IMR-90 (cell line): ENCODE data around the gene C1orf159. TPM values are rescaled to one million over a fixed set of nuclear protein-coding genes. Genes with fewer than 3 reads are reported as not detected.

Source experiments
- ATAC-seq: fragments of 200-7000 bp; cut with Tn5 transposase; 2 replicates; pipeline ENCODE4 v1.9.1; 2020; ENCODE audit warnings: low read depth, mild to moderate bottlenecking, moderate library complexity
- BruUV-seq: library from RNA; stranded (reverse); fragments of 400-500 nt; replicated peaks from 2 replicates; lab custom pipeline; 2021; lab: Mats Ljungman, UMichigan
- CTCF ChIA-PET: fragments of 300-600 bp; formaldehyde crosslinking; extraction: SDS; loops from one replicate; lab custom pipeline; 2021; ENCODE audit warnings: antibody characterized with exemption; lab: Yijun Ruan, JAX
- POLR2A ChIA-PET: fragments of 300-600 bp; sonication (Branson Sonifier 250); formaldehyde crosslinking; loops from one replicate; lab custom pipeline; 2022; ENCODE audit warnings: antibody characterized with exemption; ENCODE audit not compliant: unreplicated experiment; lab: Charles Lee
- DNase-seq: peaks from one replicate; pipeline ENCODE4 v3.0.0; 2013
- H2AFZ ChIP-seq: replicated peaks from 2 replicates; pipeline ENCODE3; 2013; ENCODE audit warnings: low read length, mild to moderate bottlenecking; ENCODE audit not compliant: poor library complexity
- H2AK5ac ChIP-seq: 2 replicates; pipeline ENCODE4 v1.6.1; 2013; ENCODE audit warnings: low read depth, low read length, inconsistent platforms
- H2AK9ac ChIP-seq: replicated peaks from 2 replicates; pipeline ENCODE3; 2013; ENCODE audit warnings: mild to moderate bottlenecking, low read depth, low read length, moderate library complexity; ENCODE audit not compliant: poor library complexity
- H2BK120ac ChIP-seq: 2 replicates; pipeline ENCODE4 v1.6.1; 2013; ENCODE audit warnings: low read depth, low read length, inconsistent platforms
- H2BK15ac ChIP-seq: 3 replicates; pipeline ENCODE4 v1.6.1; 2013; ENCODE audit warnings: low read depth, low read length, inconsistent platforms
- H2BK20ac ChIP-seq: 2 replicates; pipeline ENCODE4 v1.6.1; 2013; ENCODE audit warnings: low read depth, mild to moderate bottlenecking, inconsistent platforms, low read length, moderate library complexity
- H2BK5ac ChIP-seq: 2 replicates; pipeline ENCODE4 v1.6.1; 2013; ENCODE audit warnings: mild to moderate bottlenecking, low read depth, low read length, inconsistent platforms; ENCODE audit not compliant: poor library complexity, severe bottlenecking
- H3K14ac ChIP-seq: replicated peaks from 2 replicates; pipeline ENCODE4 v1.6.1; 2013; ENCODE audit warnings: low read depth, low read length, inconsistent platforms
- H3K18ac ChIP-seq: 2 replicates; pipeline ENCODE4 v1.6.1; 2013; ENCODE audit warnings: low read depth, low read length, control low read depth
- H3K23ac ChIP-seq: 2 replicates; pipeline ENCODE4 v1.6.1; 2013; ENCODE audit warnings: low read depth, low read length, inconsistent platforms
- H3K27ac ChIP-seq: 2 replicates; pipeline ENCODE4 v1.5.1; 2013; ENCODE audit warnings: mild to moderate bottlenecking, control low read depth, low read length; ENCODE audit not compliant: insufficient read depth
- H3K27me3 ChIP-seq: 2 replicates; pipeline ENCODE4 v1.6.1; 2013; ENCODE audit warnings: low read length; ENCODE audit not compliant: control insufficient read depth, insufficient read depth
- H3K36me3 ChIP-seq: 2 replicates; pipeline ENCODE4 v1.6.1; 2013; ENCODE audit warnings: low read length, mixed read lengths; ENCODE audit not compliant: control insufficient read depth, insufficient read depth
- H3K4ac ChIP-seq: 2 replicates; pipeline ENCODE4 v1.6.1; 2013; ENCODE audit warnings: low read depth, low read length, inconsistent platforms
- H3K4me1 ChIP-seq: 2 replicates; pipeline ENCODE4 v1.6.1; 2013; ENCODE audit warnings: low read length, mixed read lengths; ENCODE audit not compliant: control insufficient read depth, insufficient read depth
- H3K4me2 ChIP-seq: 2 replicates; pipeline ENCODE4 v1.6.1; 2013; ENCODE audit warnings: low read depth, mild to moderate bottlenecking, control low read depth, low read length, moderate library complexity
- H3K4me3 ChIP-seq: 2 replicates; pipeline ENCODE4 v1.5.1; 2013; ENCODE audit warnings: low read depth, mild to moderate bottlenecking, control low read depth, low read length, moderate library complexity; ENCODE audit not compliant: insufficient read depth
- H3K56ac ChIP-seq: 2 replicates; pipeline ENCODE4 v1.6.1; 2013; ENCODE audit warnings: low read length, inconsistent platforms; ENCODE audit not compliant: insufficient read depth; ENCODE audit errors: extremely low read depth
- H3K79me1 ChIP-seq, 2 experiments: 2 replicates each; pipeline ENCODE4 v1.6.1; 2013; ENCODE audit warnings: low read length in 2 of 2, inconsistent platforms in 1 of 2, low read depth in 1 of 2
- H3K9ac ChIP-seq: 2 replicates; pipeline ENCODE4 v1.6.1; 2013; ENCODE audit warnings: low read depth, low read length, control low read depth
- H3K9me1 ChIP-seq: 2 replicates; pipeline ENCODE4 v1.6.1; 2013; ENCODE audit warnings: low read length, inconsistent platforms; ENCODE audit not compliant: insufficient read depth
- H3K9me3 ChIP-seq: 2 replicates; pipeline ENCODE4 v1.6.1; 2013; ENCODE audit warnings: low read length; ENCODE audit not compliant: control insufficient read depth, insufficient read depth
- H4K20me1 ChIP-seq: 2 replicates; pipeline ENCODE4 v1.6.1; 2013; ENCODE audit warnings: low read length, inconsistent platforms; ENCODE audit not compliant: insufficient read depth
- H4K5ac ChIP-seq: 2 replicates; pipeline ENCODE4 v1.6.1; 2013; ENCODE audit warnings: mild to moderate bottlenecking, low read depth, low read length, control low read depth
- H4K8ac ChIP-seq, 2 experiments: 2 replicates each; pipeline ENCODE4 v1.6.1; 2013; ENCODE audit warnings: low read depth in 2 of 2, low read length in 2 of 2, control low read depth in 1 of 2, inconsistent platforms in 1 of 2
- H4K91ac ChIP-seq: 2 replicates; pipeline ENCODE4 v1.6.1; 2013; ENCODE audit warnings: low read depth, low read length, inconsistent platforms; ENCODE audit not compliant: insufficient read depth
- BHLHE40 ChIP-seq: fragments of 150-350 bp; IDR thresholded peaks from 2 replicates; pipeline ENCODE4 v1.6.1; 2016; ENCODE audit warnings: mild to moderate bottlenecking, low read depth, low read length
- CEBPB ChIP-seq: IDR thresholded peaks from 2 replicates; pipeline ENCODE4 v1.6.1; 2012; ENCODE audit warnings: low read depth, low read length, improper control_type of control experiment
- CHD1 ChIP-seq: IDR thresholded peaks from 2 replicates; pipeline ENCODE4 v1.6.1; 2012; ENCODE audit warnings: low read depth, low read length, improper control_type of control experiment
- CTCF ChIP-seq: conservative IDR thresholded peaks from 2 replicates; pipeline ENCODE4 v1.5.1; 2012; ENCODE audit warnings: mild to moderate bottlenecking, low read depth, low read length, improper control_type of control experiment
- ELK1 ChIP-seq: fragments of 150-350 bp; IDR thresholded peaks from 2 replicates; pipeline ENCODE4 v1.6.1; 2016; ENCODE audit warnings: low read depth, mild to moderate bottlenecking, low read length, moderate library complexity, borderline replicate concordance
- FOS ChIP-seq: fragments of 150-350 bp; IDR thresholded peaks from 2 replicates; pipeline ENCODE4 v1.6.1; 2016; ENCODE audit warnings: low read depth, low read length
- MAFK ChIP-seq: IDR thresholded peaks from 2 replicates; pipeline ENCODE4 v1.6.1; 2012; ENCODE audit warnings: low read depth, low read length, improper control_type of control experiment
- MAZ ChIP-seq: IDR thresholded peaks from 2 replicates; pipeline ENCODE4 v1.6.1; 2012; ENCODE audit warnings: low read depth, mild to moderate bottlenecking, low read length, improper control_type of control experiment, moderate library complexity, borderline replicate concordance
- MXI1 ChIP-seq: IDR thresholded peaks from 2 replicates; pipeline ENCODE4 v1.6.1; 2012; ENCODE audit warnings: low read depth, mild to moderate bottlenecking, low read length, moderate library complexity, borderline replicate concordance
- NFE2L2 ChIP-seq: fragments of 150-350 bp; IDR thresholded peaks from 2 replicates; pipeline ENCODE4 v1.6.1; 2016; ENCODE audit warnings: low read depth, mild to moderate bottlenecking, low read length
- POLR2A ChIP-seq: IDR thresholded peaks from 2 replicates; pipeline ENCODE4 v1.6.1; 2012; ENCODE audit warnings: mild to moderate bottlenecking, low read depth, low read length
- RAD21 ChIP-seq: IDR thresholded peaks from 2 replicates; pipeline ENCODE4 v1.6.1; 2012; ENCODE audit warnings: low read length, improper control_type of control experiment
- RCOR1 ChIP-seq: IDR thresholded peaks from 2 replicates; pipeline ENCODE4 v1.6.1; 2012; ENCODE audit warnings: mild to moderate bottlenecking, low read length, improper control_type of control experiment; ENCODE audit not compliant: insufficient replicate concordance
- RFX5 ChIP-seq: IDR thresholded peaks from 2 replicates; pipeline ENCODE4 v1.8.0; 2012; ENCODE audit warnings: low read depth, mild to moderate bottlenecking, low read length, moderate library complexity
- SMC3 ChIP-seq: fragments of 150-350 bp; IDR thresholded peaks from 2 replicates; pipeline ENCODE4 v1.6.1; 2016; ENCODE audit warnings: low read depth, mild to moderate bottlenecking, antibody characterized with exemption, low read length, moderate library complexity
- USF2 ChIP-seq: fragments of 150-350 bp; IDR thresholded peaks from 2 replicates; pipeline ENCODE4 v1.6.1; 2017; ENCODE audit warnings: mild to moderate bottlenecking, antibody characterized with exemption, low read length, low read depth
- WGBS, 2 experiments: methylation state at CpG; one replicate each; pipeline versions ENCODE4 v1.1.5 to v1.1.7; 2013; ENCODE audit warnings: missing lambda C conversion rate in 2 of 2; ENCODE audit not compliant: insufficient read length in 1 of 2; ENCODE audit errors: extremely low coverage in 2 of 2; 5-methylcytosine and 5-hydroxymethylcytosine counted together
- dilution Hi-C: fragments of 300-500 bp; cut with HindIII; formaldehyde crosslinking; loops from one replicate; pipeline ENCODE4 v1.14.3; 2018; ENCODE audit warnings: low sequenced_read_pairs; ENCODE audit not compliant: unreplicated experiment
- in situ Hi-C: fragments of 300-500 bp; cut with MboI; formaldehyde crosslinking; loops from 3 replicates; pipeline ENCODE4 v1.14.3; 2019; ENCODE audit warnings: low sequenced_read_pairs, inconsistent platforms, mixed read lengths
- intact Hi-C: fragments of 100-400 bp; cut with micrococcal nuclease; formaldehyde crosslinking; loops from 2 replicates; pipeline ENCODE4 v1.10.0; 2022
- polyA plus RNA-seq, 3 experiments: library from polyadenylated mRNA; depleted of rRNA; stranded (reverse); fragments of >200 nt; gene quantifications; 2 replicates each; pipeline ENCODE4 v1.2.3, GENCODE V29; 2012; ENCODE audit warnings: low replicate concordance in 1 of 3
- total RNA-seq: library from RNA; depleted of rRNA; stranded (reverse); fragments of >200 nt; gene quantifications from 2 replicates; pipeline ENCODE4 v1.2.3, GENCODE V29; 2012

Gene C1orf159
- total and polyA plus RNA-seq, 2 of the 4 experiments (the other 2 are of a cell fraction), result 2.9 to 12.6 TPM

GRCh38 chr1:1164361-1164700 is 48.4 kb upstream of the C1orf159 start:
- no peak for TF ChIP-seq MAFK
- TF ChIP-seq RCOR1, result no peak
- no peak for TF ChIP-seq ELK1
- no peak for TF ChIP-seq CTCF
- TF ChIP-seq MXI1, result no peak
- TF ChIP-seq RFX5, result no peak
- TF ChIP-seq CHD1, result no peak
- no peak for TF ChIP-seq POLR2A
- no peak for TF ChIP-seq RAD21
- TF ChIP-seq CEBPB, result no peak
- TF ChIP-seq MAZ, result no peak
- TF ChIP-seq FOS, result no peak
- no peak for TF ChIP-seq BHLHE40
- TF ChIP-seq USF2, result no peak
- TF ChIP-seq SMC3, result no peak
- TF ChIP-seq NFE2L2, result no peak
- Histone ChIP-seq H2BK5ac (no peak overlapping the region), H3K4me3 (no peak overlapping the region), H3K27ac (no peak overlapping the region), H2AK5ac (no peak overlapping the region), H3K79me1 (no peaks in the 10 kb centered on the region), H3K4me1 (no peaks in the 10 kb centered on the region), H2AK9ac (no peak overlapping the region), H3K4me2 (no peak overlapping the region), H3K9me3 (no peaks in the 10 kb centered on the region), H2BK15ac (no peak overlapping the region), H4K20me1 (no peaks in the 10 kb centered on the region), H3K9me1 (no peaks in the 10 kb centered on the region), H3K27me3 (peaks cover 21% of the 10 kb centered on the region; the same call in 1 of the 2 replicates), H4K5ac (no peak overlapping the region), H4K8ac (no peak overlapping the region), H3K56ac (no peak overlapping the region), H2BK120ac (no peak overlapping the region), H3K14ac (no peak overlapping the region), H3K4ac (no peak overlapping the region), H3K23ac (no peak overlapping the region), H3K9ac (no peak overlapping the region), H3K36me3 (no peaks in the 10 kb centered on the region), H4K91ac (no peak overlapping the region), H3K18ac (no peak overlapping the region), H2BK20ac (no peak overlapping the region), H2AFZ (no peak overlapping the region)
- POLR2A ChIA-PET, result no interaction called here
- CTCF ChIA-PET, result no interaction called here
- BruUV-seq, result no TSS peak
- no peak for ATAC-seq
- in situ Hi-C loops, result no loop called here
- 69% methylated on average over 22 of the region's 26 CpGs; no CpG with 5 or more reads in 1 of the 2 experiments for WGBS, 2 experiments
- dilution Hi-C loops, result no loop called here
- intact Hi-C loops, result no loop called here
- no peak for DNase-seq
